Measurements from ENCODE around the gene FKBP8.

FKBP8 gene

DNA sequence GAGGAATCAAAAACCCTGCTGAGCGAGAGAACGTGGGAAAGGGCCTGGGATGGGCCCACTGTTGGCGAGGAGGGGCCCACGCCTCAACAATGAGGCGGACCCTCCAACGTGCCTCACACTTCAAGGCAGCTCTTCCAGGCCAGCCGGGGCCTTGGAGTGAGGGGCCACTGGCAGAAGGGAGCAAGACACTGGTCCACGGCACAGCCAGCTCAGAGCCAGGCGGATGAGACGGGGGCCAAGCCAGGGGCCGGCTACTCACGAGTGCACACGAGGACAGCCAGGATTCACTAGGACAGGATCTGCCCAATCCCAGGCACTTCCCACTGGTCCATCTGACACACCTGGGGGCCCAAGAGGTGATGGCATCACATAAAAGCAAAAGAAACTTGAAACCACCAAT lies 42.0 kb downstream of the FKBP8 start:
- DNase-seq: no peak

DNA sequence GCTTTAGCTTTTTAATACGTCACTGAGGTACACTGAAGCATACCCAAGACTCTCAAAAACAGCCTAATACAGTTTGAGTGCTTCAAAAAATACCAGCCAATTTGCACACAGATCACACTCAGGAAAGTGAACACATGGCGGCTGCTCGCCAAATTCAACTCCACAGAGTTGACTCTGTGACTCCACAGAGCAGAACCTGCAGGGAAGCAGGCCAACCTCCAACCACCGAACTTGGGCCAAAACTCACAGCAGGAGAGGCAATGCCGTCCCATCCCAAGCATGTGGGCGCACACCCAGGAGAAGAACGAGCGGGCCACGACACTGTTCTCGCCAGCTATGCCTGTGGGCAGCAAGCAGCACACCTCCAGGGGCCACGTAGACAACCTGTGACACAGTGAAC lies 42.6 kb downstream of the FKBP8 start:
- no peak for DNase-seq

DNA sequence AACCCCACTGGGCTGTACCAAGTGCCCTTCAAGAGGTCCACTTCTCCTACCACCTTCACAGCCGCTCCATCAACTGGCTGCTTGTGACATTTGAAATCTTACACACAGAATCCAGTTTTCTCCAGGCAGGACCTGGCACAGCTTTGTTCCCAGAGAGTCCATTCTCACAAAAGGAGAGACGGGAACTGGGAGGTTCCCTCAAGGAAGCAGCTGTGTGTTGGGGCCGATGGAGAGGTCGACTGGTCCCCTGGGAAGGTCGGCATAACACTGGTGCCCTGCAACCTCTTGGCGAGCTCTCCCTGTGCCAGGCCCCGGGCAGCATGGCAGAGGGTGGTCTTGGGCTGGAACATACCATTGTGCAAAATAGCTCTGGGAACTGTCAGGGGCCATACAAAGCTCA lies 43.0 kb downstream of the FKBP8 start:
- DNase-seq: no peak

DNA sequence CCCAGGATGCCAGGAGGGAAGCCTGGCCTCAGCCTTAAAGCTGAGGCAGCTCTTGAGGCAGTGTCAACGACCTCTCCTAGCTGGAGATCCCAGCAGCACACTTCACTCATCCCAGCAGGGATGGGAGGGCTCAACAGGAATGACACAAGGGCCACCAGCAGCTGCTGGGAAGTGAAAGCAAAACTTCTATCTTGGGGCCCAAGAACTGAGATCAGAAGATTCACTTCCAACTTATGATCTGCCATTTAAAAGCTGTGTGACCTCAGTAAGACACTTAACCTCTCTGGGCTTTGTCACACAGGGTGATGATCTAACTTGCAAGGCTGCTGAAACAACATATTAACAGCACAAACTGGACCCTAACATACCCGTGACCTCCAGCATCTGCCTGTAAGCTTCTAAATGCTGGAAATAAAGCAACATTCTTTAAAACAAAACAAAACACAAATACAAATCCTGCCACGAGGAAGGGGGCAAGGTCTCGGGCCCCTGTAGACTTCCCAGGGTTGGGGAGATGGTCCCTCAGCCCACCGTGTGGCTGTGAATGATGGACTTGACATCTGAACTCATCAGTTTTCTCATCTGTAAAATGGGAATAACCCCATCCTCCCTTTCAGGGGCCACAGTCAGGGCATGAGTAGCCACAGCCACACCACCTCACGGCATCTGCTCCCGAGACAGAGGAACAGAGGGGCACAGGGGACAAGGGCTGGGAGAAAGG lies 44.2 kb downstream of the FKBP8 start:
- no peak for DNase-seq

DNA sequence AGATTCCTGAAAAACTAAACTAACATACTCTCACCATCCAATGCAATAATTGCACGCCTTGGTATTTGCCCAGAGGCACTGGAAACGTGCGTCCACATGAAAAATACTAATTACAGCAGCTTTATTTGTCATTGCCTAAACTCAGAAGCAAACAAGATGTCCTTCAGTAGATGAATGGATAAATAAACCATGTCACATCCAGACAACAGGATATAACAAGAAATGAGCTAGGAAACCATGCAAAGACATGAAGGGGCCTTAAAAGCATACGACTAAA lies 46.5 kb downstream of the FKBP8 start:
- DNase-seq: no peak

DNA sequence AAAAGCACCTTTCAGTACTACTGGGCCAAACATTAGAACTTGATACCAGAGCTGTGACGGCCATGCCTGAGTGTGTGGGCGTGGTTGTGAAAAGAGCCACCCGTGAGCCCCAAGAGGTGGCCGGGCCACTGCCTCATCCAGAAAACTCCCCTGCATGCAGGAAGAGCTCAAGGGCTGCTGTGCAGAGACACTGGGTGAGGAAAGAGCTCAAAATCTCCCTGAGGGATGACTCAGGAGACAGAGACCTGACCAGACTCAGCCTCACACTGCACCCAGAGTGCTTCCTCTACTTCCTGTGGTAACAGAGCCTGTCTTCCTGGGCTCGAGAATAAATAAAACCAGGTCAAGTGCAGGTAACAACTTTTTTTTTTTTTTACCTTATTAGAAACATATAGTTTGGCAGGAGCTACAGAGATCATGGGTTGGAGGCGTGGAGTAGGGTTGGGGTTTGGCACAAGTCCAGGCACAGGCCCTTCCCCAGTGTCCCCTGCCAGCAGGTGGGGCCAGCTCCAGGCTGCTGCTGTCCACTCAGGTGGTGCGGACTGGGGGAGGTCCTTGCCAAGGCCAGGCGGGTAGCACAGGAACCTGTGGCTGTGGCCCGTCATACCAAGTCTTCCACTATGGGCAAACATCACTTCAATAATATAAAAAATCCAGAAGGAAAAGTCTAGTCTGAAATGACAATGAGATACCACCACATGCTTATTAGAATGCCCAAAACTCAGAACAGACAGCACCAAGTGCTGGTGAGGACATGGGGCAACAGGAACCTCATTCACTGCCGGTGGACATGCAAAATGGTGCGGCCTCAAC lies 47.0 kb downstream of the FKBP8 start:
- DNase-seq: no peak

DNA sequence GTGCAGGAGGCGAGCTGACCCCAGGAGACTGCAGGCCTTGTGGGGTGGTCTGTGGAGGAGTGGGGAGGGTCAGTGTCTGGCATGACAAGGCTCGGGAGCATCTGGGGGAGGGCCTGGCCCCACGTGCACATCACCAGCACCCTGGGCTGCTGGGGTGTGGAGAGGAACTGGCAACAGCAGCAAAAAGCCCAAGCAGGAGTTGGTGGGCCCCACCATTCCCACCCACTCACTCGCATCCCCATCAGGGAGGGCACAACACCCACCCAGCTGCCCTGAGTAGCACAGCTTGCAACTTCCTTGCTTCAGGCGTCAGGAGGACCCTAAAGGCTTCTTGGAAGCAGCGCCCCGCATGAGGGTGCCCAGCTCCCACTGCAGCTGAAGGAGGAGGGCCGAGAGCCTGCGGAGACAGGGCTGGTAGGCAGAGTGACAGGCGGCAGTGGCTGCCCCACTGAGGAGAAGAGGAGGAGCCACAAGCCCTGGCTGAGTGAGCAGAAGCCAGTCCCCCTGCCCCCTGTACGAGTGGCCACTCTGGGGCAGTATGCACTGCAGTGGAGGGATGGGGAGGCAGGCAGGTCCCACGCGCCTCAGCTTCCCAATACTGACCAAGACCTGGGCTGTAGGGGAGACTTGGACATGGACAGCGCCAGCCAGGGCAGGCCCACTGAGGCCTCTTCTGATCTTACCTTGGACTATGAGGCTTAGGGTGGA lies 48.0 kb downstream of the FKBP8 start:
- no peak for DNase-seq

DNA sequence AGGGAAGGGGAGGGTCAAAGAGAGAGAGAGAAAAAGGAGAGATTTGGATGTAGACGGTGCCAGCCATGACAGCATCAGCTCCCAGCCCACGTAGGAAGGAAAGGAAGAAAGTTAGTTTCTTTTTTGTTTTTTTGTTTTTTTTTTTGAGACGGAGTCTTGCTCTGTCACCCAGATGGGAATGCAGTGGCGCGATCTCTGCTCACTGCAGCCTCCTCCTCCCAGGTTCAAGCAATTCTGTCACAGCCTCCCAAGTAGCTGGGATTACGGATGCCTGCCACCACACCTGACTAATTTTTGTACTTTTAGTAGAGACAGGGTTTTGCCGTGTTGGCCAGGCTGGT lies 49.1 kb downstream of the FKBP8 start:
- DNase-seq: no peak

DNA sequence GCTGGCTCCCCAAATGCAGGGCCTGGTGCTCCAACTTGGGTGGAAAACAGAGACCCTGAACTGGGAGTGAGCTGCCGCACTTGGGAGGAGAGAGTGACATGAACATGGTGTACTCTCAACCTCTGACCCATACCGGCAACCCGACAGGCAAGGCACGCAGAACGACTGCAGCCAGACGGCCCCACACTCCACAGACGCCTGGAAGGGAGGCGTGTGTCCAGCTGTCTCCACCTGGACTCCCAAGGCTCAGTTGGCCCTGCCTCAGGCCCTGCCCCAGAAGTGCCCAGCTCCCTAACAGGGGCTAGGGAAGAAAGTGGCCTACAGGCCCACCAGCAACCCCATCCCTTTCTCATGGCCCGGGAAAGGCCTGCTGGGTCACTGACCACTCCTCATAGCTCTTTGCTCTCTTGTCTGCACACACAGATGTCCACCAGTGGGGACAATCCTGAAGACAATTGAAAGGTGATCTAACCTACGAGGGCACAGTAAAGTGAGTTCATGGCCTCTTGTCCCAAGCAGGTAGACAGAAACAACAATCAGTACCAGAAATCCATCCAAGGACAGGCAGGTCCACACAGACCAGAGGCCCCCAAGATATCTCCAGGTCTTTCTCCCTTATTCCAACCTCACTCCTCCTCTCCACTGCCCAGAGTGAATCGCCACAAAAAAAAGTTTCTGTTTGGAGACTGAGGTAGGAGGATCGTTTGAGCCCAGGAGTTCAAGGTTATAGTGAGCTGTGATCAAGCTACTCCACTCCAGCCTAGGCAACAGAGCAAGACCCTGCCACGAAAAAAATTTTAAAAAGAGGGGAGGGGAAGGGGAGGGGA lies 49.7 kb downstream of the FKBP8 start:
- no peak for DNase-seq

DNA sequence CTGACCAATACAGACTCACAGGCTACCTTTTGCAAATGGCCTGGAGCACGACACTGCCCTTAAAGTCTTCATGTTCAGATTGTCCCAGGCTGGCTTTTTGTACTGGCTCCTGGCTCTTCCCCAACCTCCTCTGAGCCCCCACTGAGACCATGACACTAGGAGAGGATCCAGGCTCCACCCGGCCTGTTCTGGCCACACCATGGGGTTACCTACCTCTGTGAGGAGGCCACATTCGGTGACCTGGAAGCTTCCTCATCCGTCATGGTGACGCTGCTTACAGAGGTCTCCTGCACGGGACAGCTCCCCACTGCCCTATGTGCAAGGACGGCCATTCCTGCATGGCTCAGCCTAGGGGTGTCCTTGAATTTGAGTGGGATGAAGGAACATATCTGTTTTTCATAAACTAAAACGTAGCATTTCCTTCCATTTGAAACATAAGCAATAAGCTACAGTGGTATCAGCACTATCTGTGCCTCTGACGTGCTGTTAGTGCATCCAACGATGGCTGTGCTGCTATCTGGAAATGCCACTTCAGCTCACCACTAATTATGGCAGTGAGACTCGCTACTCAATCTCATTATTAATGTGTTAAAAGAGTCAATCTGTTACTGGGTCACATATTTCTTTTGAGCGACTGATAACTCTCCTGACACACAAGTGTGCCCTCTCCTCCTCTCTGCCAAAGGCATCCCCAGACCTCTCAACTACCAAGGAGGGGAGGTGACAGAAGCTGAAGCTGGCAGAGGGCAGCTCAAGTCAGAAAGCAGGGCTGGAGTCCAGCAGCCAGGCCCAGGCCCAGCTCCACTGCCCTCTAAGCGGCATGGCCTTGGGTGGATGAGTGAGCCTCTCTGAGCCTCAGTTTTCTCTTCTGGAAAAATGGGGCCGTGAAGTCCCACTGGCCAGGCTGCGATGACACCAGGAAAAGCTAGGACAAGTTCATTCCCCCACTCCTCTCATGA lies 51.1 kb downstream of the FKBP8 start:
- DNase-seq: no peak

DNA sequence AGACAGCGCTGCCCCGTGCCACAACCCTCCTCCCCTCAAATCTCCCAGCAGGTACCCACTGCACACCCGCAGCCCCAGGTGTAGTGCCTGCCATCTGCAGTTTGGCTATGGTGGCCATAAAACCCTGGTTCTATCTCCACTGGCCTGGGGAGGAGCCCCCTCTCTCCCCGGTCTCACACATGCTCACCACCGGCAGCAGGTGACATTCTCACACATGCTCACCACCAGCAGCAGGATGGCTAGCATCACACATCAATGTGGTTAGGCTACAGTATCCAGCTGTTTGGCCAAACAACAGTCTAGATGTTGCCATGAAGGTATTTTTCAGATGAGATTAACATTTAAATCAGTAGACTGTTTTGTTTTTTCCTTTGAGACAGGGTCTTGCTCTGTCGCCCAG lies 52.6 kb downstream of the FKBP8 start:
- DNase-seq: no peak

DNA sequence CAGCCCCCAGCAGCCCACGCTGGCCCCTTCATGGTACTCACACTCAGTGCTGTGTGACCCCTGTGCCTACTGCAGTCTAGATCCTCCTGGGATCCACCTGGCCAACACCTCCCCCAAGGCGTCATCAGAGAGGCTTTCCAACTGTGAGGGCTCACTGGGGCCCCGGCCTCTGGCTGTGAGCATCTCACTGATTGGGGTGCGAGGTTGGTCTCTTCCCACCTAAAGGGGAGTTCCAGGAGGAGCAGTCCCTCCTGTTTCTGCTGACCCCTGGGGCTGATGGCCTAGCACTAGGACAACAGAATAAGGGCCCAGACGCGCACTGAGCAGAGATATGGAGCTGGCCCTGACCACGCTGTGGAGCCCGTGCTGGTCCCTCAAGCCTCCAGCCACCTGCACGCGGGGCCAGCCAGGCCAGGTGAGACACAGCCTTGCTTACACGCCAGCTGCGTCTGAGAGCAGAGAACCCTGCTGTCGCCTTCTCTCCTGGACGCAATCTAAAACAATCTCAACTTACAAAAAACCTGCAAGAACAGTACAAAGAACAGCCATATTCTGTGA lies 53.7 kb downstream of the FKBP8 start:
- DNase-seq: no peak

DNA sequence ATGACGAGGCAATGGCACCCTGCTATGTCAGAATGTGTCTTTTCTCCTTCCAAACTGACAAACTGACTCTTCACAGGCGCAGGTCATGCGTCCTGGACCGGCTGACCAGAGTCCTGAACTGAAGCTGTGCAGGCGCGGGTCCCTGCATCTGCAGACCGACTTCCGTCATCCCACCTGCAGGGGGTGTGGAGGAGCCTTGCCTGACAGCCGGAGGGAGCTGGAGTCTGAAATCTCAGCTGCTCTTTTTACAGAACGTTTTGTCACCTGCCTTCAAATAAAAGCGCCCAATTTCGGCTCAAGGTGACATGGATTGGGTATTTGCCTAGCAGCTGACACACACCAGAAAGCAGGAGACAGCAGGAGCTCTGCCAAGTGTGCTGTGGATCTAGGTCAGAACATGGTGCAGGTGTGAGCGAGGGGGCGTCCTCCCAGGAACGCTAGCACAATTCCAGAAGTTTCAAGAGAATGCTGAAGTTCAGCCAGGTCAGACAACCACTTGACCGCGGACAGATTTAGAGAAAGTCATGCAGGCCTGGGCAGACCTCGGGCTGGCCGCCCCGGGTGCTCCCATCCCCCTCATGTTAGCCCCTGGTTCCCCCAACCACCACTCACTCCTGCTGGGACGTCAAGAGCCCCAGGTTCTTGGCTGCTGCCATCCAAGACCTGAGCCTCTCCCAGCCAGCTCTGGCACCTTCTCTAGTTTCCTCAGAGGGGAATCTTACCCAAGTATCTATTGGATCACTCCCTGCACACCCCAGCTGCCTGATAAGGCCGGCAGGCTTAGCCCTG lies 54.3 kb downstream of the FKBP8 start:
- peak in 1 of 2 experiments; percentile 16 for DNase-seq

DNA sequence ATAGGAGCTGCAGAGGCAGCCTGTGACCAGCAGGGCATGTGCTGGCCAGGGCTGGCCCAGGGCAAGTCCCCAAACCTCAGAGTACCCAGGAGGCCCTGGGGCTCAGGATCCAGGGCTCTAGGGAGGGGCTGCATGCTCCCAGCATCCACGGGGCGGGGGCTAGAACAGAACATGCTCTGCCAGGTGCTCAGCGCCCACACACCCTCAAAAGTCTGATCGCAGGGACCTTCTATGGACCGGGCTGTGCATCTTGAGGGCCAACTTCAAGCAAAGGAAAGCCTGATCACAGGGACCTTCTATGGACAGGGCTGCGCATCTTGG lies 55.0 kb downstream of the FKBP8 start:
- DNase-seq: no peak

DNA sequence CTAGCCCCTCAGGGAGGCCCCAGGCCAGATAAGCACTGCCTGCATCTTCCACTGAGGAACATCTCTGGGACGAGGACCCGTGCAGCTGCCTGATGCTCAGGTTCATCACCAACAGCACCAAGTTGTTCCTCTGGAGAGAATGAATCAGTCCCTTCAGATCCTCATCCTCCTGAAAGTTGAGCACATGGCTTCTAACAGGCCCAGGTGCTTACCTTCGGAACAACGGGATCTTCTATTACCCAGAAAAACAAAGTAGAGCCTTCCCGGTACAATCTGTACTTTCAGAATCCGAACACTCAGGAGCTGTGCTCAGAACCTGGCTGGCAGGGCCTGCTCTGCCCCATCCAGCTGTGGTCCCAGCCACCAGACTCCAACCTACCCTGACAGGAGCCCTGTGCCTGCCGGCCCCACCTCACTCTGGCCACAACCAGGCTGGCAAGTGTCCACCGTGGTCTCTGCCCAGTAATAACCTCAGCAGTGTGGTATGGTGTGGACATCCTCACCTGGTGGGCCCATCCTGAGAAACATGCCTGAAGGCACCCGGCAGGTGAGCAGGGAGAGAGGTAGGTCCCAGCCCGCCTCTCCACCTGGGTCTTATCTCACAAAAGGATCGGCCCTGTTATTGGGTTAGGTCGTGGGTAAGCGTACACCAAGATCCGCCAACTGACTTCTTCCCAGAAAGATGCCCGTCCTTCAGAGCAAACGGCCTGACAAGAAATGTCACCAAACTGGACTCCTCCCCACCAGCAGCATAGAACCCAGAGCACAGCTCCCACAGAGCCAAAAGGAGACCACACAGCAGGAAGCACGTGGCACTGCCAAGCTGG lies 55.6 kb downstream of the FKBP8 start:
- DNase-seq: no peak

DNA sequence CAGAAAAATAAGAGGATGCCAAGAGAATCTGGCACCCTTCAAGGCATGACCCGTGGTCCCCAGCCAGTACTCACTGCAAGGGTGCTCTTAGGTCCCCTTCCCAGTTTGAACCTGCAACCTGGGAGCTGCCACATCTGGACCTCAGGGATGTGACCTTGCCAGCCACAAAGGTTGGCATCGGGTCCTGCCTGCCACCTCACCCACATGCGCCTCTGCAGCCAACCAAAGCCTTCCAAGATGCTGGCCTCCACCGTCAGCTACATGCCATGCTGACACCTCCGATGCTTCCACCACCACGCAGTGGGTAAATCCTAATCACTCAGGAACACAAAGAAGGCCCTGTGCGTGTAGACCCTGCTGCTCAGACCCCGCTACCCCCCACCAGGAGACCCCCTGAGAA lies 56.6 kb downstream of the FKBP8 start:
- no peak for DNase-seq

DNA sequence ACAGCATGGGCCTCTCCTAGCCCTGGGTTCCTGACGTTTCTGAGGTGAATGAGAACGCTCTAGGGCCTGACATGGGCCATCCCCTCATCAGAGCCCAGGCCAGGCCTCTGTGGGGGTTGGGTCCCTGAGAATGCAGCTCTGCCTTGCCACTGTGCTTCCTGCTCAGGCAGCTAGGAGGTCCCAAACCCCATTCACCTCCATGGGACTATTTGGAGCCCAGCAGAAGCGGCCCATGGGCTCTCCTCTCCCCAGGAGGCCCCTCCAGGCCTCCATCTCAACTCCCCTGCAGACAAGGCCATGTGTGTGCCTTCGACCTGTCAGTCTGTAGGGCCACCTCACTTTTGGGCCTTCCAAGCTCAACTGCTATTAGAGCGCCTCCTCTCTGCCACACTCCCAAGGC lies 58.4 kb downstream of the FKBP8 start:
- DNase-seq: no peak

DNA sequence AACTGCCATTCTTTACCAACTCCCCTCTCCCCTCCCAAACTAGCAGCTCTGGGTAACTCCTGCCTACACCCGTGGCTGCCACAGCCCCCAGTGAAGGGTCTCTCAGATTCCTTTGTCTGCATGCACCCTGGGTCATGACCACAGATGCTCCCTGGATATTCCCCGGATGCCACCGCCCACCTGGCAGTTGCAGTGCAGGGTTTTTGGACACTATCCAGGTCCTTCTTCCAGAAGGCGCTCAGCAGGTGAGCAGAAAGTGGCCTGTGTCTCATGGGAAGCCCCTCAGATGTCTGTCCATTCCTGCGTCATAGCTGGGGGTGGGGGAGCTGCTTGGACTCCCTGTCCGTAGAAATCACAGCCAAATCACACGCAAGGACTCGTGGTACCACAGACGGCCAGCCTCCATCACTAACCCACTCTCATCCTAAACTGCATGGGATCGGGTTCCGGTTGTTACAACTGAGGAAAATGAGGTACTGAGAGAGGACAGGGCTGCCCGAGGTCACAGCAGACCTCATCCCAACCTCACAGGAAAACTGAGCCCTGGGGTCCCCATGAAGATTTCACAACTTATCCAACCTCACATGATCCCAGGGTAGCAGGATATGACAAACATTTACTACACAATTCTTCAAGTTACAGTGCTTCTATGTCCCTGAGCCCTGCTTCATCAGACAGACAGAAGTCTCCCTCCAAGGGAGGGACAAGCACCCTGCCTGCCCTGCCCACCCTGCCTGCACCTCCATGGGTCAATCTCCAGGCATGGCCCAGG lies 60.1 kb downstream of the FKBP8 start:
- DNase-seq: no peak

Data from NCI-H526 (cell line).